GM12891 (cell line): ENCODE measurements around the gene CACNA1A.

ENCODE experiments used
- PAX5 ChIP-seq: IDR thresholded peaks from 2 replicates; pipeline ENCODE4 v1.6.1; 2011; ENCODE audit warnings: low read length, moderate library complexity, mild to moderate bottlenecking; ENCODE audit not compliant: insufficient read depth, severe bottlenecking
- POLR2A ChIP-seq: IDR thresholded peaks from 2 replicates; pipeline ENCODE4 v1.6.1; 2011; ENCODE audit warnings: low read depth, low read length, control low read depth
- POLR2AphosphoS5 ChIP-seq: IDR thresholded peaks from 2 replicates; pipeline ENCODE4 v1.6.1; 2011; ENCODE audit warnings: low read depth, low read length, control low read depth
- SPI1 ChIP-seq: IDR thresholded peaks from 2 replicates; pipeline ENCODE4 v1.6.1; 2011; ENCODE audit warnings: low read depth, low read length, control low read depth
- TAF1 ChIP-seq: IDR thresholded peaks from 2 replicates; pipeline ENCODE4 v1.6.1; 2011; ENCODE audit warnings: low read depth, low read length, control low read depth

DNA sequence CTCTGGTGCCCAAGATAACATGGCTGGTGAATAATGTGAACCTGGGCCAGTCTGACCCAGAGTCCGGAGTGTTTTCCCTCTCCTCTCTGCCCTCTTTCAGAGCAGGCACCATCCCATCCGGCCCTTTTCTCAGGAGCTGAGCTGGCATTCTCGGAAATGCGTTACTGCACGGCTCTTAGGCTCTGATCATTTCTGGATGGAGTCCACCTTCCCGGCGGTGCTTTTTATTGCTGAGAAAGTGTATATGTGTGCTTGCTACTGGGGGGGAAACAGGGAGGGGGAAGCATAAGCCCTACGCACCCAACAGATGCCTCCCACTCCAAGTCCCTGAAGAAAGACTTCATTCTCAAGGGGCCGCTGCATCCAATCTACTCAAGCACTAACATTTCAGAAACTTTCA lies 6.6 kb downstream of the CACNA1A start:
- TF ChIP-seq POLR2AphosphoS5, result no peak
- TF ChIP-seq POLR2A, result no peak
- TF ChIP-seq TAF1, result no peak
- no peak for TF ChIP-seq SPI1
- TF ChIP-seq PAX5, result no peak
